Activated naive CD4-positive, alpha-beta T cell treated with anti-CD3 and anti-CD28 coated beads for 36 hours (primary cell): ENCODE results near the gene EXOG. TPM values are rescaled to one million over a fixed set of nuclear protein-coding genes. Genes with fewer than 3 reads are reported as not detected.

Experiments
- CTCF ChIA-PET: fragments of 350-600 bp; sonication (Branson Sonifier 250); formaldehyde crosslinking; loops from one replicate; lab custom pipeline; 2021; ENCODE audit warnings: antibody characterized with exemption; lab: Charles Lee
- DNase-seq: peaks from one replicate; pipeline ENCODE4 v3.0.0-alpha.2; 2020
- H3K27ac Mint-ChIP-seq: one replicate; pipeline ENCODE4 v1.8.0; 2021; ENCODE audit warnings: mild to moderate bottlenecking, mixed read lengths
- H3K27me3 Mint-ChIP-seq: one replicate; pipeline ENCODE4 v1.8.0; 2021; ENCODE audit warnings: low read depth, mixed read lengths
- H3K36me3 Mint-ChIP-seq: one replicate; pipeline ENCODE4 v1.8.0; 2021; ENCODE audit warnings: low read depth, mixed read lengths
- H3K4me1 Mint-ChIP-seq: one replicate; pipeline ENCODE4 v1.8.0; 2021; ENCODE audit warnings: low read depth, mixed read lengths
- H3K4me3 Mint-ChIP-seq: one replicate; pipeline ENCODE4 v1.8.0; 2021; ENCODE audit warnings: mild to moderate bottlenecking, moderate library complexity, mixed read lengths
- H3K9me3 Mint-ChIP-seq: one replicate; pipeline ENCODE4 v1.8.0; 2021; ENCODE audit warnings: mixed read lengths
- intact Hi-C: fragments of 100-400 bp; cut with micrococcal nuclease; formaldehyde crosslinking; loops from one replicate; pipeline ENCODE4 v1.15.1; 2023
- total RNA-seq, 2 experiments: library from RNA; stranded (reverse); gene quantifications; one replicate each; pipeline ENCODE4 v1.2.3, GENCODE V29; 2021

Gene EXOG
- total RNA-seq, 2 experiments from 2014 or later, result 15.9 to 17.3 TPM

GRCh38 chr3:38538773-38539353 lies 42.7 kb downstream of the EXOG start:
- H3K4me1 Mint-ChIP-seq, result peaks cover 3% of the 10 kb centered on the region
- H3K27me3 Mint-ChIP-seq, result no peaks in the 10 kb centered on the region
- H3K4me3 Mint-ChIP-seq, result no peak overlapping the region
- H3K27ac Mint-ChIP-seq, result no peak overlapping the region
- CTCF ChIA-PET, result interaction anchor here (1.5 to 4.1 kb wide), 2 partner anchors 18 to 108 kb away, joined by 3 to 17 read pairs; no protein-coding TSS in a partner anchor
- H3K36me3 Mint-ChIP-seq, result peaks cover 12% of the 10 kb centered on the region
- intact Hi-C loops, result no loop called here
- no peak for DNase-seq
- no peaks in the 10 kb centered on the region for H3K9me3 Mint-ChIP-seq

DNA sequence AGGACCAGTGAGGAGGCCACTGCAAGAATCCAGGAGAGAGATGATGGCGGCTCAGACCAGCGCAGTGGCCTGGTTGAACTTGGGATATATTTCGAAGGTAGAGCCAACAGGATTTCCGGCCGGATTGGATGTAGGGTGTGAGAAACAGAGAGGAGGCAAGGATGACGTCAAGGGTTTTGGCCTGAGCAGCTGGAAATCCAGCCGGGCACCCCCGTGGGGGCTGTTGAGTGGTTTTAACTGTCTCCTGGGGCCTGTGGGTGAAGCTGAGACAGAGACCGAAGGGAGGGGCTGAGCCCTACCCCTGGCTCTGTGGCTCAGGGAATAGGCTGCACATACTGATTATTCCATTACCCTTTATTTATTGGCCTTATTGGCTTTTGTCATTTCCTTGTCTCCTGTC lies 45.7 kb downstream of the EXOG start:
- peaks cover 1% of the 10 kb centered on the region for H3K27me3 Mint-ChIP-seq
- H3K4me1 Mint-ChIP-seq, result no peaks in the 10 kb centered on the region
- CTCF ChIA-PET, result no interaction called here
- no peak overlapping the region for H3K4me3 Mint-ChIP-seq
- H3K27ac Mint-ChIP-seq, result no peak overlapping the region
- peaks cover under 1% of the 10 kb centered on the region for H3K36me3 Mint-ChIP-seq
- no peak for DNase-seq
- intact Hi-C loops, result no loop called here
- H3K9me3 Mint-ChIP-seq, result no peaks in the 10 kb centered on the region

- Mint-ChIP-seq H3K27ac (no peak overlapping the region), H3K36me3 (no peaks in the 10 kb centered on the region), H3K4me3 (no peak overlapping the region), H3K27me3 (peaks cover 1% of the 10 kb centered on the region), H3K9me3 (no peaks in the 10 kb centered on the region), H3K4me1 (no peaks in the 10 kb centered on the region)
- CTCF ChIA-PET, result no interaction called here
- DNase-seq, result no peak
- intact Hi-C loops, result no loop called here
These were observed 46.5 kb downstream of the EXOG start for GRCh38 chr3:38542401-38543298.

GRCh38 chr3:38543586-38543985 lies 47.4 kb downstream of the EXOG start:
- H3K36me3 Mint-ChIP-seq, result no peaks in the 10 kb centered on the region
- DNase-seq, result no peak
- no peaks in the 10 kb centered on the region for H3K9me3 Mint-ChIP-seq
- H3K4me1 Mint-ChIP-seq, result no peaks in the 10 kb centered on the region
- peaks cover 1% of the 10 kb centered on the region for H3K27me3 Mint-ChIP-seq
- no peak overlapping the region for H3K4me3 Mint-ChIP-seq
- CTCF ChIA-PET, result no interaction called here
- intact Hi-C loops, result no loop called here
- no peak overlapping the region for H3K27ac Mint-ChIP-seq

GRCh38 chr3:38544926-38545325 lies 48.8 kb downstream of the EXOG start:
- CTCF ChIA-PET, result interaction anchor here (1.3 kb wide), 1 partner anchor 15 kb away, joined by 3 read pairs; no protein-coding TSS in a partner anchor
- DNase-seq, result no peak
- intact Hi-C loops, result no loop called here
- no peak overlapping the region for H3K4me3 Mint-ChIP-seq
- H3K9me3 Mint-ChIP-seq, result no peaks in the 10 kb centered on the region
- no peak overlapping the region for H3K27ac Mint-ChIP-seq
- no peaks in the 10 kb centered on the region for H3K4me1 Mint-ChIP-seq
- no peaks in the 10 kb centered on the region for H3K36me3 Mint-ChIP-seq
- peaks cover 1% of the 10 kb centered on the region for H3K27me3 Mint-ChIP-seq

GRCh38 chr3:38545550-38545949 lies 49.4 kb downstream of the EXOG start:
- no peak overlapping the region for H3K4me3 Mint-ChIP-seq
- CTCF ChIA-PET, result interaction anchor here (0.6 to 1.3 kb wide), 2 partner anchors 16 to 1360 kb away, joined by 3 to 4 read pairs; no protein-coding TSS in a partner anchor
- H3K27ac Mint-ChIP-seq, result no peak overlapping the region
- no peak for DNase-seq
- intact Hi-C loops, result no loop called here
- no peaks in the 10 kb centered on the region for H3K9me3 Mint-ChIP-seq
- no peaks in the 10 kb centered on the region for H3K36me3 Mint-ChIP-seq
- no peaks in the 10 kb centered on the region for H3K4me1 Mint-ChIP-seq
- peaks cover 1% of the 10 kb centered on the region for H3K27me3 Mint-ChIP-seq

GRCh38 chr3:38545983-38546382 lies 49.8 kb downstream of the EXOG start:
- H3K4me1 Mint-ChIP-seq, result no peaks in the 10 kb centered on the region
- no peak overlapping the region for H3K27ac Mint-ChIP-seq
- intact Hi-C loops, result no loop called here
- H3K9me3 Mint-ChIP-seq, result no peaks in the 10 kb centered on the region
- peaks cover 1% of the 10 kb centered on the region for H3K27me3 Mint-ChIP-seq
- no peaks in the 10 kb centered on the region for H3K36me3 Mint-ChIP-seq
- DNase-seq, result no peak
- CTCF ChIA-PET, result interaction anchor here (0.6 kb wide), 1 partner anchor 1360 kb away, joined by 4 read pairs; no protein-coding TSS in a partner anchor
- no peak overlapping the region for H3K4me3 Mint-ChIP-seq

DNA sequence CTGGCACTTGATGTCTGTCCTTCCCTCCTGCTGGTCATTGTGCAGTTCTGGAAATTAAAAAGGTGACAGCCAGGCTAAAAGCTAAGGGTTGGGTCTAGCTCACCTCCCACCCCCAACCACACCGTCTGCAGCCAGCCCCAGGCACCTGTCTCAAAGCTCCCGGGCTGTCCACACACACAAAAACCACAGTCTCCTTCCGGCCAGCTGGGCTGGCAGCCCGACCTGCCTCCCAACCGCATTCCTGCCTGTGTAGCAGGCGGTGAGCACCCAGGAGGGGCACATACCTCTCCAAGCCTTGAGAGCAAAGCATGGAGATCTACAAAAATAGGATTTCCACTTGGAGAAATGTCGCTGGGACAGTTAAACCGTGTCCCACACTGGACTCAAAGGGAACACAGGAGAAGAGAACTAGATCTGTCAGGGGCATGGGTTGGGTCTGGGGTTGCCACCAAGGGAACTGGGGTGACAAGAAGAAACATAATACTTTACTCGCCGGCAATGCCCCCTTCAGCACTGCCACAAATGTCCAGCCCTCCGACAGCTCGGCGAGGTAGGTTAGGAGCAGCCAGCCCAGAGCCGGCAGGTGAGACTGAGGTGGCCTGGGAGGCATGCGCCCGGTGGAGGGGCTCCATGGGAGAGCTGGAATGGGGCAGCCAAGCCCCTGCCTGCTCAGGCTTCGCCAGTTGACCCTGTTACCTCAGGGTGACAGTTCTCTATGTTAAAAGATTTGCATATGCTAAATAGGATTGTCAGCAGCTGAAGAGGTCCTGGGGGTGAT lies 52.2 kb downstream of the EXOG start:
- CTCF ChIA-PET, result interaction anchor here (1.4 kb wide), 1 partner anchor 27 kb away, joined by 3 read pairs; no protein-coding TSS in a partner anchor
- intact Hi-C loops, result no loop called here

DNA sequence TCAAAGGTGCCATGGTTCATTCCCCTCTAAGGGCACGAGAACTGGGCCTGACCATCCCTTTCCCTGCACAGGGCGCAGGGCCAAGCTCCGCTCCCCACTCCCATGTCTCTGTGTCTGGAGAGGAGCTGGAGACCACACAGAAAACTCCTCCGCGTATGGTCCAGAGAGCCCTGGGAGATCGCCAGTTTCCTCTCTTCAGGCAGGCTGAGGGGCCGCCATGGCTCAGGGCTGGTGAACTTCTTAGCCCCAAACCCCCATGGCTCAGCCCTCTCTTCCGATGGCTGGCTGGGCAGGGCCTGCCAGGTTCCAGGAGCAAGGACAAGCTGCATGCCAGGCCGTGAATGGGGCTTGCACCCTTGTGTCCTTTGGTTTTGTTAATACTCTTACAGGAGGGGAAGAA lies 52.9 kb downstream of the EXOG start:
- Mint-ChIP-seq H3K9me3 (peaks cover 3% of the 10 kb centered on the region), H3K4me1 (no peaks in the 10 kb centered on the region), H3K36me3 (no peaks in the 10 kb centered on the region), H3K4me3 (no peak overlapping the region), H3K27me3 (peaks cover 1% of the 10 kb centered on the region), H3K27ac (no peak overlapping the region)
- DNase-seq, result no peak
- CTCF ChIA-PET, result interaction anchor here (1.4 kb wide), 1 partner anchor 28 kb away, joined by 3 read pairs; no protein-coding TSS in a partner anchor
- intact Hi-C loops, result no loop called here

More for the DNA sequence above, 52.2 kb downstream of the EXOG start:
- no peak overlapping the region for H3K4me3 Mint-ChIP-seq
- H3K27me3 Mint-ChIP-seq, result peaks cover 1% of the 10 kb centered on the region
- no peak overlapping the region for H3K27ac Mint-ChIP-seq
- no peaks in the 10 kb centered on the region for H3K36me3 Mint-ChIP-seq
- no peak for DNase-seq
- H3K4me1 Mint-ChIP-seq, result no peaks in the 10 kb centered on the region
- H3K9me3 Mint-ChIP-seq, result no peaks in the 10 kb centered on the region

GRCh38 chr3:38549486-38549885 lies 53.3 kb downstream of the EXOG start:
- H3K27ac Mint-ChIP-seq, result no peak overlapping the region
- H3K27me3 Mint-ChIP-seq, result peaks cover 1% of the 10 kb centered on the region
- intact Hi-C loops, result no loop called here
- no peaks in the 10 kb centered on the region for H3K36me3 Mint-ChIP-seq
- no peak for DNase-seq
- H3K4me1 Mint-ChIP-seq, result no peaks in the 10 kb centered on the region
- CTCF ChIA-PET, result no interaction called here
- H3K4me3 Mint-ChIP-seq, result no peak overlapping the region
- H3K9me3 Mint-ChIP-seq, result peaks cover 5% of the 10 kb centered on the region

DNA sequence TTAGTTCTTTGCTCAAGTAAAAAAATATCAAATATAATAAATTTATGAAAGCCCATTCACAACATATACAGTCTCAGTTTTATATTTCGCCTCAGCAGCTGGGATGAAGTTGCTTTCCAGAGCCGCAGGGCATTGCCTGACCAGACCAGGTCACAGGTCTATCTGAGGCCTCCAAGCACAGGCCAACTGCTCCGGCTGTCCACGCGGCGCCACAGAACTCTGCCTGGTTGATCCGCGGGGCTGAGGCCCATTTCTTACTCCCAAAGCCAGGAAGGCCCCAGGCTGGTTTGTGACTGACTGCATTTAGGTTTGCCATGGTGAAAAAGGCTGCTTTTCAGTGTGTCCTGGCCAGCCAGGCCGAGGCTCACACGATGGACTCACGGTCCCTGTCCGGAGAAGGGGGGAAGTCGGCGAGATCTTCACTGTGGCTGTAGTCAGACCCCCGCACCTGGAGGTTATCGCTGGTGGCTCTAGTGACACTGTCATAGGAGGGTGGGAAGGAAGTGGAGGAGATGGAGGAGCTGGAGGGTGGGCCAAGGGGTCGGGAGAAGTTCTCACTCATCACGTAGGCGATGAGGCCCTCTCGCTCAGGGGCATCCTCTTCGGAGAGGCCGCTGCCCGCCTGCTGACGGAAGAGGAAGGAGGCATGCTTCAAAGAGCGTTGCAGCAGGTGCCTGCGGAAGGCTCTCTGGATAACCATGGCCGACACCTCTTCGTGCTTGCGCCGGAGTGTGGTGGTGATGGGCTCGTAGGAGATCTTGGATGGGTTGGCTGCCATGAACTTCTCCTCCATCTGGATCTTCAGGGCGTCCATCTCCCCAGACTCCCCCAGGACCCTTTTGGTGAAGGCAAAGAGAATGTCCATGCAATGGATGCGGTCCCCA lies 54.1 kb downstream of the EXOG start:
- no peak overlapping the region for H3K27ac Mint-ChIP-seq
- no peaks in the 10 kb centered on the region for H3K4me1 Mint-ChIP-seq
- no peaks in the 10 kb centered on the region for H3K36me3 Mint-ChIP-seq
- peaks cover 5% of the 10 kb centered on the region for H3K9me3 Mint-ChIP-seq
- CTCF ChIA-PET, result no interaction called here
- peaks cover 1% of the 10 kb centered on the region for H3K27me3 Mint-ChIP-seq
- no peak for DNase-seq
- no peak overlapping the region for H3K4me3 Mint-ChIP-seq
- intact Hi-C loops, result no loop called here
